ENCODE data around the gene GRIK3.

DNA sequence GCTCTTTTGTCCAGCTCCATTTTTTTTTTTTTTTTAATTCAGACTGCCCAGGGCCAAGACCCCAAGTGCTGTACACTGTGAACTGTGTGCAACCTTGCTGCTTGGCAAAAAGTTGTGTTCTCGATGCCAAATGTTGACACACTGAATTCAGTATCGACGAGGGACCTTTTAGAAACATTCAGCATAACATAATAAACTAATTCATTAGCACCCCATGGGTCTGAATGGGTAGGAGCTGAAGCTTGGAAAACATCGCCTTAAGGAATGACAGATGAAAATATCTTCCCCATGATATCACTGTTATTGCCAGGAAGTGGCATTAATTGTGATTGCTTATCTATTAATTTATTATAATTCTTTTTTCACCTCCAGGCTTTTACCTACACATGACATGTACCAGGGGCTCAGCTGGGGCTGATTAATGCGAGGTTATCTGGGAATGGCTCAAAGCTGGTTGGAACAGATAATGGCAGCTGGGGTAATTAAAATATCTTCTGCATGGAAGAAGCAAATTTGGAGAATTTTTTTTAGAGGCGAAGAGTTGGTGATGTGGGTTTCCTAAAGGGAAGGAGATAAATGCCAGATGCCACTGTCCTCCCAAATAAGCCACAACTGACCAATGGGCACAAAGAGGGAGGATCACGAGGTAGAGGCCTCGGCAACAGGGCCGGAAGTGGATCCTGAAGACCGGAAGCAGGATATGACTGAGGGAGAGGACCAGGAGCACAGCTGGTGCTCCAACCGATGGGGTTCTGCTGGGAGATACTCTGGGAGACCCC lies 169.3 kb downstream of the GRIK3 start:
- TF ChIP-seq, protein P1, sequence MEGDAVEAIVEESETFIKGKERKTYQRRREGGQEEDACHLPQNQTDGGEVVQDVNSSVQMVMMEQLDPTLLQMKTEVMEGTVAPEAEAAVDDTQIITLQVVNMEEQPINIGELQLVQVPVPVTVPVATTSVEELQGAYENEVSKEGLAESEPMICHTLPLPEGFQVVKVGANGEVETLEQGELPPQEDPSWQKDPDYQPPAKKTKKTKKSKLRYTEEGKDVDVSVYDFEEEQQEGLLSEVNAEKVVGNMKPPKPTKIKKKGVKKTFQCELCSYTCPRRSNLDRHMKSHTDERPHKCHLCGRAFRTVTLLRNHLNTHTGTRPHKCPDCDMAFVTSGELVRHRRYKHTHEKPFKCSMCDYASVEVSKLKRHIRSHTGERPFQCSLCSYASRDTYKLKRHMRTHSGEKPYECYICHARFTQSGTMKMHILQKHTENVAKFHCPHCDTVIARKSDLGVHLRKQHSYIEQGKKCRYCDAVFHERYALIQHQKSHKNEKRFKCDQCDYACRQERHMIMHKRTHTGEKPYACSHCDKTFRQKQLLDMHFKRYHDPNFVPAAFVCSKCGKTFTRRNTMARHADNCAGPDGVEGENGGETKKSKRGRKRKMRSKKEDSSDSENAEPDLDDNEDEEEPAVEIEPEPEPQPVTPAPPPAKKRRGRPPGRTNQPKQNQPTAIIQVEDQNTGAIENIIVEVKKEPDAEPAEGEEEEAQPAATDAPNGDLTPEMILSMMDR (IDR thresholded peaks at IDR 0.05): no peak
- no peak for TF ChIP-seq POLR2A (IDR thresholded peaks at IDR 0.05)
